Activated CD8-positive, alpha-beta memory T cell treated with anti-CD3 and anti-CD28 coated beads for 48 hours (primary cell): Measurements from ENCODE around the gene RGS7.

Source experiments
- DNase-seq, 3 experiments: peaks; one replicate each; pipeline ENCODE4 v3.0.0-alpha.2; 2020; ENCODE audit warnings: low read depth in 2 of 3, low spot score in 2 of 3

The RGS7 gene

GRCh38 chr1:241356519-241357365 lies at the start of gene RGS7:
RGS7 (minus strand) TSS chr1:241357205.
- no peak for DNase-seq

GRCh38 chr1:241406421-241406820 lies 49.4 kb upstream of the RGS7 start:
- DNase-seq: no peak

GRCh38 chr1:241401156-241401555 lies 44.2 kb upstream of the RGS7 start:
- DNase-seq: no peak

- no peak for DNase-seq
Measured at GRCh38 chr1:241396747-241397681, 40.0 kb upstream of the RGS7 start.

GRCh38 chr1:241391926-241392710 lies 35.1 kb upstream of the RGS7 start:
- no peak for DNase-seq

GRCh38 chr1:241390526-241390925 lies 33.5 kb upstream of the RGS7 start:
- no peak for DNase-seq

GRCh38 chr1:241389400-241389799 lies 32.4 kb upstream of the RGS7 start:
- no peak for DNase-seq

- DNase-seq: no peak
Measured at GRCh38 chr1:241387216-241387615, 30.2 kb upstream of the RGS7 start.

GRCh38 chr1:241376701-241377100 lies 19.7 kb upstream of the RGS7 start:
- DNase-seq: no peak

GRCh38 chr1:241375886-241376285 lies 18.9 kb upstream of the RGS7 start:
- DNase-seq: no peak

- no peak for DNase-seq
Measured at GRCh38 chr1:241366196-241366595, 9.2 kb upstream of the RGS7 start.

- no peak for DNase-seq
Measured at GRCh38 chr1:241362350-241362749, 5.3 kb upstream of the RGS7 start.

GRCh38 chr1:241357366-241358340 lies 648 bp upstream of the RGS7 start:
- no peak for DNase-seq

GRCh38 chr1:241356187-241356518 lies 852 bp downstream of the RGS7 start:
- DNase-seq: no peak

- DNase-seq: no peak
Measured at GRCh38 chr1:241355311-241356010, 1.5 kb downstream of the RGS7 start.

GRCh38 chr1:241352401-241352800 lies 4.6 kb downstream of the RGS7 start:
- no peak for DNase-seq

GRCh38 chr1:241351841-241352240 lies 5.2 kb downstream of the RGS7 start:
- DNase-seq: no peak

GRCh38 chr1:241343956-241344355 lies 13.0 kb downstream of the RGS7 start:
- no peak for DNase-seq

- no peak for DNase-seq
Measured at GRCh38 chr1:241336335-241336734, 20.7 kb downstream of the RGS7 start.

GRCh38 chr1:241332987-241333386 lies 24.0 kb downstream of the RGS7 start:
- no peak for DNase-seq
